Lung (tissue), 12 donors: ENCODE data around the gene CYB5D1. TPM values are rescaled to one million over a fixed set of nuclear protein-coding genes. Genes with fewer than 3 reads are reported as not detected.

ENCODE experiments used
- ATAC-seq: fragments of 200-7000 bp; cut with Tn5 transposase; one replicate; pipeline ENCODE4 v1.9.1; 2020; ENCODE audit warnings: moderate number of reproducible peaks; ENCODE audit not compliant: insufficient read depth, low FRiP score
- DNase-seq, 3 donors: peaks; one replicate each; pipeline ENCODE4 v3.0.0-alpha.2; 2013 to 2017
- H3K27ac ChIP-seq, 2 donors: one replicate each; pipeline ENCODE4 v1.5.1; 2013; ENCODE audit warnings: mild to moderate bottlenecking in 2 of 2, moderate library complexity in 2 of 2, control low read depth in 1 of 2, inconsistent platforms in 1 of 2, low read depth in 1 of 2, low read length in 1 of 2
- H3K27me3 ChIP-seq, 3 donors: one replicate each; pipeline ENCODE4 v1.5.1; 2013; ENCODE audit warnings: low read length in 2 of 3; ENCODE audit not compliant: control insufficient read depth in 3 of 3, insufficient read depth in 3 of 3
- H3K36me3 ChIP-seq, 4 donors: one replicate each; pipeline ENCODE4 v1.5.1; 2013; ENCODE audit warnings: low read length in 4 of 4, mild to moderate bottlenecking in 1 of 4, moderate library complexity in 1 of 4; ENCODE audit not compliant: control insufficient read depth in 4 of 4, insufficient read depth in 4 of 4
- H3K4me1 ChIP-seq, 5 donors: one replicate each; pipeline ENCODE4 v1.5.1; 2013; ENCODE audit warnings: low read length in 5 of 5, mild to moderate bottlenecking in 2 of 5, moderate library complexity in 1 of 5; ENCODE audit not compliant: control insufficient read depth in 5 of 5, insufficient read depth in 5 of 5
- H3K4me3 ChIP-seq: one replicate; pipeline ENCODE4 v1.5.1; 2013; ENCODE audit warnings: mild to moderate bottlenecking, control low read depth, moderate library complexity
- H3K9ac ChIP-seq, 2 donors: one replicate each; pipeline ENCODE4 v1.5.1; 2013; ENCODE audit warnings: low read length in 2 of 2, control low read depth in 1 of 2; ENCODE audit not compliant: insufficient read depth in 1 of 2
- H3K9me3 ChIP-seq, 4 donors: one replicate each; pipeline ENCODE4 v1.5.1; 2013; ENCODE audit warnings: low read length in 3 of 4, mild to moderate bottlenecking in 1 of 4, moderate library complexity in 1 of 4; ENCODE audit not compliant: control insufficient read depth in 4 of 4, insufficient read depth in 3 of 4
- WGBS, 2 donors: extraction: QIAGEN DNeasy Blood & Tissue Kit; methylation state at CpG; one replicate each; pipeline ENCODE4 v1.1.7; 2013; 5-methylcytosine and 5-hydroxymethylcytosine counted together
- polyA plus RNA-seq, 2 donors: library from polyadenylated mRNA; stranded (reverse); fragments of 200-250 nt; gene quantifications; one replicate each; pipeline ENCODE4 v1.2.1, GENCODE V29; 2013
- total RNA-seq, 2 donors: library from RNA; depleted of rRNA in 1 of 2; stranded (reverse); fragments of >200 nt in 1 of 2; gene quantifications; one replicate each; pipeline ENCODE4 v1.2.1, GENCODE V29; 2014 to 2021
- TF ChIP-seq, protein P1 (sequence below): IDR thresholded peaks from 2 replicates; pipeline ENCODE4 v1.5.1; 2012; ENCODE audit warnings: mild to moderate bottlenecking; ENCODE audit errors: control extremely low read depth, extremely low read depth
- donor health status: control.
- donor health status: control.
- donor health status: Bipolar disorder and iron deficiency.
- donor health status: healthy.
- donor health status: DM: yes; HTN: yes; CAD: no.

CYB5D1 gene
- total and polyA plus RNA-seq, 4 donors, result 5.5 to 21.6 (median 14.0) TPM

DNA sequence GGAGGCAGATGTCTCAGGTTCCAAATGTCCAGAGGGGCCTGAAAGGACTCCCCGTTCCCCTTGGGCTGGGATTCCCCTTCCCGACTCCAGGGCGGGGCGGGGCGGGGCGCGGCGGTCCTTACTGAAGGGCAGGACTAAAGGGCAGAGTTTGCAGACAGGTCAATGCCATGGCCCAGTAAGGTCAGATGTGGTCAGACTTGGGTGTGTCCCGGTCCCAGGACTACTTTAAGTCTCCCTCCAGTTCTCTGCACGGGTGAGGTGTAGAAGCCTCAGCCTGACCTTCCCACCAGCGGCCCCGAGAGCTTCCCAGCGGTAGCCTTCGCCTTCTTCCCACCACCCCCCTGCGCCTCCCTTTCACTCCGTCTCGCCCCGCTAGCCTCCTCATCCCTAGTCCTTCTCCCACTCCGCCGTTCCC is 23.3 kb upstream of the CYB5D1 start:
- H3K4me1 ChIP-seq, result peaks cover 7 to 44% (median 14%) of the 10 kb centered on the region in 5 donors
- peak; percentile 9 for ATAC-seq
- no peaks in the 10 kb centered on the region for H3K36me3 ChIP-seq
- H3K27me3 ChIP-seq, result no peaks in the 10 kb centered on the region
- peak overlapping the region; percentile 82 to 84 for H3K9ac ChIP-seq
- peak overlapping the region; percentile 54 for H3K4me3 ChIP-seq
- no peaks in the 10 kb centered on the region for H3K9me3 ChIP-seq
- TF ChIP-seq, protein P1, sequence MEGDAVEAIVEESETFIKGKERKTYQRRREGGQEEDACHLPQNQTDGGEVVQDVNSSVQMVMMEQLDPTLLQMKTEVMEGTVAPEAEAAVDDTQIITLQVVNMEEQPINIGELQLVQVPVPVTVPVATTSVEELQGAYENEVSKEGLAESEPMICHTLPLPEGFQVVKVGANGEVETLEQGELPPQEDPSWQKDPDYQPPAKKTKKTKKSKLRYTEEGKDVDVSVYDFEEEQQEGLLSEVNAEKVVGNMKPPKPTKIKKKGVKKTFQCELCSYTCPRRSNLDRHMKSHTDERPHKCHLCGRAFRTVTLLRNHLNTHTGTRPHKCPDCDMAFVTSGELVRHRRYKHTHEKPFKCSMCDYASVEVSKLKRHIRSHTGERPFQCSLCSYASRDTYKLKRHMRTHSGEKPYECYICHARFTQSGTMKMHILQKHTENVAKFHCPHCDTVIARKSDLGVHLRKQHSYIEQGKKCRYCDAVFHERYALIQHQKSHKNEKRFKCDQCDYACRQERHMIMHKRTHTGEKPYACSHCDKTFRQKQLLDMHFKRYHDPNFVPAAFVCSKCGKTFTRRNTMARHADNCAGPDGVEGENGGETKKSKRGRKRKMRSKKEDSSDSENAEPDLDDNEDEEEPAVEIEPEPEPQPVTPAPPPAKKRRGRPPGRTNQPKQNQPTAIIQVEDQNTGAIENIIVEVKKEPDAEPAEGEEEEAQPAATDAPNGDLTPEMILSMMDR, result no peak
- peak overlapping the region; percentile 94 to 98 for H3K27ac ChIP-seq
- DNase-seq, result peak in 1 of 3 donors; percentile 63
- 1% methylated on average over 20 of the region's 20 CpGs for WGBS, 2 donors

DNA sequence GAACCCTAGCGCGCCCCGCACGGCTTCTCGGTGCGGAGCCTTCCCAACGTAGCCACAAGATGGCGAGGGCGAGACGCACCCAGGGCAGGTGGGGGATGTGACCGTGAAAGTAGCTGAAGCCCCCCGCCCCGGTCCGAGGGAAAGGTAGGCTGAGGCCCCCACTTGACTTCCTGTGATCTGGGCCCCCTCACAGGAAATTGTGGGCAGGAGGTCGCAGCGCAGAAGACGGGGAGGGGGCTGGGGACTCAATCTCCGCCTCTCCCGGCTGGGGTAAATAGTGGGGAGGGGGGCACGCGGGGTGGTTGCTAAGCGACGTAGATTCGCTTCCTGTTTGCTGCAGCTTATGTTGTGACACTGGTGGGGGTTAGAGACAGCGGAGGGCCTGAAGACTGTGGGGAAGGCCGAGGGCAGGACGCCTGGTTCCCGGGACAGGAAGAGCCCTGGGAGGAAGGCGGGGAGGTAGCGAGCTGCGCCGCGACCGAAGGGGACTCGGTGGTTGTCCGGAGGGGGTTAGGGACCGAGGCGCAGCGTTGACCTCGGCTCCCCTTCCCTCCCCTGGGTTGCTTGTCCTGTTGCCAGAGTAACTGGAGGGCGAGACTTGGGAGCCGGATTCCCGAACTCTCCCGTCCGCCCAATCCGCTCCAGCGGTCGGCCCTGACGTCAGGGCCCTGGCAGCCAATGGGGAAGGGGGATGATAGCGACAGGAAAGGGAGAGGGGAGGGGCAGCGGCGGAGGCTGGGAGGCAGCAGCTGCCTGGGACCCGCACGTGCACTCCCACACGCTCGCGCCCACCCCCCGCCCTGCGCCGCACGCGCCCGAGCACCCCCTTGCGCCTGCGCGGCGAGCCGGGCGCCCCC is 22.6 kb upstream of the CYB5D1 start:
- DNase-seq (peak; percentile 100), ATAC-seq (peak; percentile 74)
- Histone ChIP-seq H3K9me3 (no peaks in the 10 kb centered on the region), H3K36me3 (peaks cover 0 to 2% (median 0%) of the 10 kb centered on the region in 4 donors), H3K4me3 (peak overlapping the region; percentile 62), H3K27me3 (no peaks in the 10 kb centered on the region), H3K27ac (peak overlapping the region; percentile 96 to 98), H3K9ac (peak overlapping the region; percentile 73 to 82), H3K4me1 (peaks cover 7 to 50% (median 18%) of the 10 kb centered on the region in 5 donors)
- WGBS, 2 donors, result 0 to 1% methylated on average over 59 to 69 of the region's 69 CpGs
- TF ChIP-seq, protein P1, result peak; percentile 49

DNA sequence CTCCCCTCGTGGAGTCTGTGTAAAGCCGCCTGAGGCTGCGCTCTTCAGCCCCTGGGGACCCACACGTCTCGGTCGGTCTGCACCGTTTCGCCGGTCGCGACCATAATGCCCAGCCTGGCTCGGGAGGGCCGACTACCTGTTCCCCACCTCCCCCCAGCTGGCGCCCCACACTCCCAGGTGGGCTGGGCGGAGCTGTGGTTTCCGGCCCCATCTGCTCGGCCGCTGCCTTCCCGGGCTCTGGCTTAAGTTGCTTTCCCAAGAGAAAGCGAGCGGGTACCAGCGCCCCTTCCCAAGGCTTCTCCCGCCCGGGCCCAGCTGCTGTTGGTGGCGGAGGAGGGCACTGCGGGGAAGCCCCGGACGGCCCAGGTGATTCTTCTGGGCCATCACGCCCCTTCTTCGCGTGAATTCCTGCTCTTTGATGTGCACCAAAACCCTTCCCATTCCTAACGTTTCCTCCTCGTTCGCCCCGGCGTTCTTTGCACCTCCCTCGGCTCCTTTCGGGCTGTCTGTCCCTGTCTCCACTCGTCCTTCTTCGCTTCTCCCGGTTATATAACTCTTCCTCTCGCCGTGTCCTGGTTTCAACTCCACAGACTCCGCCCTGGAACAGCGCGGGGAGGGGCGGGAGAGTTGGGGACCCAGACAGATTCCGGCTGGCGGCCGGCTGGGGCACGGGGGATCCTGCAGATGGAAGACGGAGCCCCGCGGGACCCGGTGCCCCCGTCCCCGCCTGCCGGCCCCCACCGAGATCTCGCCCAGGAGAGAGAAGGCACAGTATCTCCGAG is 21.8 kb upstream of the CYB5D1 start:
- TF ChIP-seq, protein P1, result no peak
- Histone ChIP-seq H3K9me3 (no peaks in the 10 kb centered on the region), H3K27ac (peak overlapping the region; percentile 96 to 98), H3K9ac (peak overlapping the region; percentile 44 to 76), H3K27me3 (no peaks in the 10 kb centered on the region), H3K36me3 (peaks cover 0 to 5% (median 4%) of the 10 kb centered on the region in 4 donors), H3K4me1 (peaks cover 7 to 58% (median 19%) of the 10 kb centered on the region in 5 donors), H3K4me3 (peak overlapping the region; percentile 62)
- DNase-seq (peak; percentile 71 to 77 (median 76)), ATAC-seq (peak; percentile 12)
- 0 to 1% methylated on average over 60 to 61 of the region's 61 CpGs for WGBS, 2 donors
